ENCODE data around the gene TANGO2.

Gene TANGO2

GRCh38 chr22:20083891-20084546 is 63.1 kb downstream of the TANGO2 start:
- no peak overlapping the region for H3K4me3 ChIP-seq (ENCODE audit: low read depth, low read length)
- DNase-seq (ENCODE audit: low read depth): no peak
- TF ChIP-seq, protein P1, sequence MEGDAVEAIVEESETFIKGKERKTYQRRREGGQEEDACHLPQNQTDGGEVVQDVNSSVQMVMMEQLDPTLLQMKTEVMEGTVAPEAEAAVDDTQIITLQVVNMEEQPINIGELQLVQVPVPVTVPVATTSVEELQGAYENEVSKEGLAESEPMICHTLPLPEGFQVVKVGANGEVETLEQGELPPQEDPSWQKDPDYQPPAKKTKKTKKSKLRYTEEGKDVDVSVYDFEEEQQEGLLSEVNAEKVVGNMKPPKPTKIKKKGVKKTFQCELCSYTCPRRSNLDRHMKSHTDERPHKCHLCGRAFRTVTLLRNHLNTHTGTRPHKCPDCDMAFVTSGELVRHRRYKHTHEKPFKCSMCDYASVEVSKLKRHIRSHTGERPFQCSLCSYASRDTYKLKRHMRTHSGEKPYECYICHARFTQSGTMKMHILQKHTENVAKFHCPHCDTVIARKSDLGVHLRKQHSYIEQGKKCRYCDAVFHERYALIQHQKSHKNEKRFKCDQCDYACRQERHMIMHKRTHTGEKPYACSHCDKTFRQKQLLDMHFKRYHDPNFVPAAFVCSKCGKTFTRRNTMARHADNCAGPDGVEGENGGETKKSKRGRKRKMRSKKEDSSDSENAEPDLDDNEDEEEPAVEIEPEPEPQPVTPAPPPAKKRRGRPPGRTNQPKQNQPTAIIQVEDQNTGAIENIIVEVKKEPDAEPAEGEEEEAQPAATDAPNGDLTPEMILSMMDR (conservative IDR thresholded peaks at IDR 0.05; ENCODE audit: low read depth, low read length): no peak

GRCh38 chr22:20084547-20085413 is 63.9 kb downstream of the TANGO2 start:
- peak; percentile 12 for DNase-seq (ENCODE audit: low read depth)
- TF ChIP-seq, protein P1 (conservative IDR thresholded peaks at IDR 0.05; ENCODE audit: low read depth, low read length): peak; percentile 34
- H3K4me3 ChIP-seq (ENCODE audit: low read depth, low read length): no peak overlapping the region

DNA sequence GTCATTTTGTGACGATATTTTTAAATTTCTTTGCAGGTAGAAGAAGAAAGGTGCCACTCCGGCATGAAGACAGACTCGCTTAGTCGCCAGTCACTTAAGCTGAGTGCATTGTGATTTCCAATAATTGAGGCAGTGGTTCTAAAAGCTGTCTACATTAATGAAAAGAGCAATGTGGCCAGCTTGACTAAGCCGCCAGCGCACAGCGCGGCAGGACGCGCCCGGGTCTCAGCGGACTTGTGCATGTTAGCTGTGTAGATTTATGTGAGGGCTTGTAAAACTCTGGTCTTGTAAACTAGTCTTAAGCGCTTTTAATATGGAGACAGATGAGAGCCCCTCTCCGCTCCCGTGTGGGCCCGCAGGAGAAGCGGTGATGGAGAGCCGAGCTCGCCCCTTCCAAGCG is 64.7 kb downstream of the TANGO2 start:
- DNase-seq (ENCODE audit: low read depth): no peak
- TF ChIP-seq, protein P1 (conservative IDR thresholded peaks at IDR 0.05; ENCODE audit: low read depth, low read length): no peak
- H3K4me3 ChIP-seq (ENCODE audit: low read depth, low read length): no peak overlapping the region

GRCh38 chr22:20086101-20086599 is 65.2 kb downstream of the TANGO2 start:
- no peak for DNase-seq (ENCODE audit: low read depth)
- H3K4me3 ChIP-seq (ENCODE audit: low read depth, low read length): no peak overlapping the region
- TF ChIP-seq, protein P1 (conservative IDR thresholded peaks at IDR 0.05; ENCODE audit: low read depth, low read length): no peak

GRCh38 chr22:20086763-20087162 is 65.9 kb downstream of the TANGO2 start:
- H3K4me3 ChIP-seq (ENCODE audit: low read depth, low read length): no peak overlapping the region
- DNase-seq (ENCODE audit: low read depth): no peak
- TF ChIP-seq, protein P1 (conservative IDR thresholded peaks at IDR 0.05; ENCODE audit: low read depth, low read length): no peak

DNA sequence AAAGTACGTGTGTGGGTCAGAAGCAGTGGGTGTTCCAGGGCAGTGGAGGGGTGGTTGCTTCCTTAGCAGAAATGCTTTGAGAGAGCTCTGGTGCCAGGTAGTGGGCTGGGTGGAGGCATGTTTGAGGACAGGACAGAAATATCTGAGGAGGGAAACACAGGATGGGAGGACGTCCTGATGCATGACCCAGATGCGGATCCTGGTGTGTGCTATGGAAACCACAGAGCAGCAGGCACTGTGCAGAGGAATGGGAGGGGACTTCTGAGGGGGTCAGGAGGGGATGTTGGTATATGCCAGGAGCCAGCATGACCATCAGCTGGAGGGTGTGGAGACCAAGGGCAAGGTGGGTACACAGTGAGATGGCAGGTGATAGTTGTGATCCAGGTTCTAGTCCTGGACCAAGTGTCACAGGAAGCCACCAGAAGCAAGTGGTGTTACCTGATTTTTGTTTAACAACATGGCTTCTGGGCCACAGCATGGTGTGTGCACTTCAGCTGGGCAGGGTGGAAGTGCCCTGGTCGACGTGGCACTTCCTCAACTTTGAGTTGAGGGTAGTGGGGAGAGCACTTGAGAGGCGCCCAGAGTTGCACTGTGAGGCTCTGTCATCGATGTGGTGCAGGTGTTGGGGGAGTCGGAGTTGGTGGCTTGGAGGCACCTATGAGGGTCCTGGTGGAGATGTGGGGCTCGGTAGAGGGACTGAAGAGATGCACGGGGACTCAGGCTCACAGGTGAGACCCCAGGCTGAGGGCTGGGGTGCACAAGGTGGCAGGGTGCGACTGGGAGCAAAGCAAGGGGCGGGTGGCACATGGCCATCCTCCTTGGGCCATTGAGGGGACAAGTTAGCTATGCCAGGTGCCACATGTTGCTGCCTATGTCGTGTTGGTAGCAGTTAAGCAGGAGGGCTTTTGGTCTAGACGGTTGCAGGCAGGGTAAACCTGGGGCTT is 66.7 kb downstream of the TANGO2 start:
- TF ChIP-seq, protein P1 (conservative IDR thresholded peaks at IDR 0.05; ENCODE audit: low read depth, low read length): no peak
- no peak overlapping the region for H3K4me3 ChIP-seq (ENCODE audit: low read depth, low read length)
- DNase-seq (ENCODE audit: low read depth): no peak

Data from choroid plexus epithelial cell (primary cell).